Vagina (tissue), 2 donors: ENCODE data around the gene ASCL1. TPM values are rescaled to one million over a fixed set of nuclear protein-coding genes. Genes with fewer than 3 reads are reported as not detected.

Source experiments
- DNase-seq, 2 donors: peaks; one replicate each; pipeline ENCODE4 v3.0.0-alpha.2; 2017; ENCODE audit errors: extremely low spot score in 2 of 2
- H3K27ac ChIP-seq: fragments of 200-600 bp; sonication (generic); one replicate; pipeline ENCODE4 v1.5.1; 2019
- H3K27me3 ChIP-seq: fragments of 200-600 bp; sonication (generic); one replicate; pipeline ENCODE4 v1.5.1; 2019
- H3K36me3 ChIP-seq, 2 donors: fragments of 200-600 bp; sonication (generic); one replicate each; pipeline ENCODE4 v1.5.1; 2017 to 2019
- H3K4me1 ChIP-seq: fragments of 200-600 bp; sonication (generic); one replicate; pipeline ENCODE4 v1.5.1; 2019
- H3K4me3 ChIP-seq, 2 donors: fragments of 200-600 bp; sonication (generic); 1 replicate in 1 of 2; 2 replicates in 1 of 2; pipeline ENCODE4 v1.5.1; 2016 to 2019
- H3K9me3 ChIP-seq: fragments of 200-600 bp; sonication (generic); one replicate; pipeline ENCODE4 v1.5.1; 2019
- POLR2A ChIP-seq, 2 donors: fragments of 450-650 bp; IDR thresholded peaks; one replicate each; pipeline ENCODE4 v1.6.1; 2017; ENCODE audit warnings: antibody characterized with exemption in 2 of 2, mild to moderate bottlenecking in 2 of 2, moderate library complexity in 2 of 2
- POLR2AphosphoS5 ChIP-seq, 2 donors: sonication (generic); formaldehyde crosslinking; IDR thresholded peaks; one replicate each; pipeline ENCODE4 v1.9.0; 2017; ENCODE audit warnings: antibody characterized with exemption in 2 of 2, mild to moderate bottlenecking in 2 of 2, low read depth in 1 of 2; ENCODE audit not compliant: insufficient read depth in 1 of 2
- intact Hi-C: fragments of 100-400 bp; cut with DNase I; formaldehyde crosslinking; loops from one replicate; pipeline ENCODE4 v1.15.1; 2023
- total RNA-seq: library from RNA; depleted of rRNA; stranded (reverse); fragments of >200 nt; gene quantifications from one replicate; pipeline ENCODE4 v1.2.3, GENCODE V29; 2016
- TF ChIP-seq, protein P1 (sequence below), 3 experiments: fragments of 450-650 bp in 2 of 3; fragments of 200-600 bp in 1 of 3; sonication (generic) in 1 of 3; IDR thresholded peaks; one replicate each; pipeline ENCODE4 v1.5.1; 2017 to 2019; ENCODE audit warnings: antibody characterized with exemption in 3 of 3, mild to moderate bottlenecking in 2 of 3, moderate library complexity in 2 of 3

The ASCL1 gene
- total RNA-seq, 1 donor from 2014 or later: not detected

- no peaks in the 10 kb centered on the region for H3K4me1 ChIP-seq
- no peak for TF ChIP-seq POLR2A (IDR thresholded peaks at IDR 0.05)
- TF ChIP-seq, protein P1, sequence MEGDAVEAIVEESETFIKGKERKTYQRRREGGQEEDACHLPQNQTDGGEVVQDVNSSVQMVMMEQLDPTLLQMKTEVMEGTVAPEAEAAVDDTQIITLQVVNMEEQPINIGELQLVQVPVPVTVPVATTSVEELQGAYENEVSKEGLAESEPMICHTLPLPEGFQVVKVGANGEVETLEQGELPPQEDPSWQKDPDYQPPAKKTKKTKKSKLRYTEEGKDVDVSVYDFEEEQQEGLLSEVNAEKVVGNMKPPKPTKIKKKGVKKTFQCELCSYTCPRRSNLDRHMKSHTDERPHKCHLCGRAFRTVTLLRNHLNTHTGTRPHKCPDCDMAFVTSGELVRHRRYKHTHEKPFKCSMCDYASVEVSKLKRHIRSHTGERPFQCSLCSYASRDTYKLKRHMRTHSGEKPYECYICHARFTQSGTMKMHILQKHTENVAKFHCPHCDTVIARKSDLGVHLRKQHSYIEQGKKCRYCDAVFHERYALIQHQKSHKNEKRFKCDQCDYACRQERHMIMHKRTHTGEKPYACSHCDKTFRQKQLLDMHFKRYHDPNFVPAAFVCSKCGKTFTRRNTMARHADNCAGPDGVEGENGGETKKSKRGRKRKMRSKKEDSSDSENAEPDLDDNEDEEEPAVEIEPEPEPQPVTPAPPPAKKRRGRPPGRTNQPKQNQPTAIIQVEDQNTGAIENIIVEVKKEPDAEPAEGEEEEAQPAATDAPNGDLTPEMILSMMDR (IDR thresholded peaks at IDR 0.05): no peak
- TF ChIP-seq POLR2AphosphoS5 (IDR thresholded peaks at IDR 0.05; ENCODE audit: insufficient read depth in 1 of 2, low read depth in 1 of 2): no peak
- no peaks in the 10 kb centered on the region for H3K36me3 ChIP-seq
- no peak for DNase-seq
- H3K4me3 ChIP-seq: no peak overlapping the region
- no peaks in the 10 kb centered on the region for H3K27me3 ChIP-seq
- H3K9me3 ChIP-seq: no peaks in the 10 kb centered on the region
- no peak overlapping the region for H3K27ac ChIP-seq
- intact Hi-C loops: no loop called here
Observed at GRCh38 chr12:102950950-102951619, 6.4 kb upstream of the ASCL1 start.

DNA sequence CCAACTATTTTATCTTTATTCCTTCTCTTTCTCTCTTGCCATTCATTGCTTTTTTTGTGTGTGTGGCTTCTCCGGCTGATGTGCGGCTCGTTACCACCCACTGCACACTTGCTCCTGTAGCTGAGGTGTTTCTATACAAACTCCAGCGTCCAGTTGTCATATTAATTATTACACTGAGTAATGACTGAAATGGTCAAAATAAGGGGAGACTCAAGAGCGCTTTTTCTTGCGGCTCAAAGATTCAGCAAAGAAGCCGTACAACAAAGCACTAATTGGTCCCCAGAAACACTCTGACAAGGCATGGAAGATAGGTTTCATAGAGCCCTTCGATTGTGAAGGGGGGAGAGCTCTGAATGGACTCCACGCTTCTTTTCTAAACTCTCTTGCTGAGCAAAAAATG lies 5.6 kb upstream of the ASCL1 start:
- Histone ChIP-seq H3K36me3 (no peaks in the 10 kb centered on the region), H3K4me1 (peaks cover 4% of the 10 kb centered on the region), H3K27me3 (no peaks in the 10 kb centered on the region), H3K4me3 (no peak overlapping the region), H3K9me3 (no peaks in the 10 kb centered on the region), H3K27ac (no peak overlapping the region)
- DNase-seq: no peak
- intact Hi-C loops: no loop called here
- TF ChIP-seq, protein P1 (IDR thresholded peaks at IDR 0.05): no peak
- TF ChIP-seq POLR2AphosphoS5 (IDR thresholded peaks at IDR 0.05; ENCODE audit: insufficient read depth in 1 of 2, low read depth in 1 of 2) (no peak), POLR2A (IDR thresholded peaks at IDR 0.05) (no peak)

GRCh38 chr12:102953221-102953620 lies 4.3 kb upstream of the ASCL1 start:
- Histone ChIP-seq H3K36me3 (no peaks in the 10 kb centered on the region), H3K4me3 (no peak overlapping the region), H3K9me3 (no peaks in the 10 kb centered on the region), H3K27ac (no peak overlapping the region), H3K27me3 (no peaks in the 10 kb centered on the region), H3K4me1 (peaks cover 17% of the 10 kb centered on the region)
- TF ChIP-seq, protein P1 (IDR thresholded peaks at IDR 0.05): no peak
- no peak for TF ChIP-seq POLR2AphosphoS5 (IDR thresholded peaks at IDR 0.05; ENCODE audit: insufficient read depth in 1 of 2, low read depth in 1 of 2)
- intact Hi-C loops: no loop called here
- DNase-seq: no peak

GRCh38 chr12:102954134-102954533 lies 3.3 kb upstream of the ASCL1 start:
- intact Hi-C loops: no loop called here
- no peak for DNase-seq
- H3K27me3 ChIP-seq: no peaks in the 10 kb centered on the region
- H3K27ac ChIP-seq: no peak overlapping the region
- H3K36me3 ChIP-seq: no peaks in the 10 kb centered on the region
- TF ChIP-seq POLR2AphosphoS5 (IDR thresholded peaks at IDR 0.05; ENCODE audit: insufficient read depth in 1 of 2, low read depth in 1 of 2) (no peak), POLR2A (IDR thresholded peaks at IDR 0.05) (no peak)
- TF ChIP-seq, protein P1 (IDR thresholded peaks at IDR 0.05): no peak
- H3K4me3 ChIP-seq: no peak overlapping the region
- H3K9me3 ChIP-seq: no peaks in the 10 kb centered on the region
- H3K4me1 ChIP-seq: peaks cover 24% of the 10 kb centered on the region

DNA sequence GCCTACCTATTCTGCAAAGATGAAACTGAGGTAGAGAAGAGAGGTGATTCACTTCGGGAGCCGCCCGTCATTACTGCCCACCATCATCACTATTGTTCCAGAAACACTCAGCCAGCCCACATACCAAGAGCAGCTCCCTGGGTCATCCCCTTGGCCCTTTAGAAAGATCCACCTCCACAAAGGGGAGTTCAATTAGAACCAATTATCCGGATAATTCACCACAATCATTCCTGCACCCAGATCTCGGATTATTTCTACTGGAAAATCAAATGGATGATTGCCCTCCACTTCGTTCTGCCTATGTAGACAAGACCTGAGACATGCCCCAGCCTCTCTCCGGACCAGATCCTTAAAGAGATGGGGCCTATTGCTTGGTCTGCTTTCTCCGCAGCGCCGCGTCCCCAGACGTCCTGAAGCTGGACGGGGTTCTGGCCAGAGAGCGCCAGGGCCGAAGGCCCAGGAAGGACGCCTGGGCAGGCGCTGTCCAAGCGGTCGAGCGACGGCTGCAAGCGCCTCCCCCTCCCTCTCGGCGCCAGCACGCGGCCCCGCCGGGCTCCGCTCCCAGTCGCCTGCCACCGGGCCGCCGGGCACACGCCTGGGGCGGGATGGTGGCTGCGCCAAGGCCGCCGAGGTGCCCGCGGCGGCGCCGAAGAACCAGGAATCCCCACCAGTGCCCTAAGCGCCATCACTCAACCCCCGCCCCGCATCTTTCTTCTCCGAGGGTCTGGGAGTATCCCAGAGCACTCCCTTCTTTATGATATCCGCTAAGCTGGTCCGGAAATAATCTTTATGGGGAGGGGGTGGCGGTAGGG lies 1.3 kb upstream of the ASCL1 start:
- H3K36me3 ChIP-seq: no peaks in the 10 kb centered on the region
- intact Hi-C loops: no loop called here
- H3K4me3 ChIP-seq: peak overlapping the region in 1 of 2 donors; percentile 26
- peaks cover 24% of the 10 kb centered on the region for H3K4me1 ChIP-seq
- no peak for TF ChIP-seq POLR2A (IDR thresholded peaks at IDR 0.05)
- TF ChIP-seq POLR2AphosphoS5 (IDR thresholded peaks at IDR 0.05; ENCODE audit: insufficient read depth in 1 of 2, low read depth in 1 of 2): no peak
- TF ChIP-seq, protein P1 (IDR thresholded peaks at IDR 0.05): no peak
- H3K27me3 ChIP-seq: no peaks in the 10 kb centered on the region
- H3K27ac ChIP-seq: no peak overlapping the region
- no peaks in the 10 kb centered on the region for H3K9me3 ChIP-seq
- no peak for DNase-seq
